GM12891 (cell line): ENCODE measurements around the gene LILRA6.

Experiments
- POLR2A ChIP-seq: IDR thresholded peaks from 2 replicates; pipeline ENCODE4 v1.6.1; 2011; ENCODE audit warnings: low read depth, low read length, control low read depth
- POLR2AphosphoS5 ChIP-seq: IDR thresholded peaks from 2 replicates; pipeline ENCODE4 v1.6.1; 2011; ENCODE audit warnings: low read depth, low read length, control low read depth
- POU2F2 ChIP-seq: IDR thresholded peaks from 2 replicates; pipeline ENCODE4 v1.6.1; 2011; ENCODE audit warnings: low read depth, mild to moderate bottlenecking, control low read depth, low read length, moderate library complexity
- SPI1 ChIP-seq: IDR thresholded peaks from 2 replicates; pipeline ENCODE4 v1.6.1; 2011; ENCODE audit warnings: low read depth, low read length, control low read depth
- TAF1 ChIP-seq: IDR thresholded peaks from 2 replicates; pipeline ENCODE4 v1.6.1; 2011; ENCODE audit warnings: low read depth, low read length, control low read depth

- no peak for TF ChIP-seq POLR2A
- no peak for TF ChIP-seq TAF1
- TF ChIP-seq POLR2AphosphoS5, result no peak
- no peak for TF ChIP-seq POU2F2
- TF ChIP-seq SPI1, result no peak
Measured at GRCh38 chr19:54245936-54246335, 3.3 kb upstream of the LILRA6 start.
